Fibroblast of skin of back (primary cell): Measurements from ENCODE around the gene ANKH.

Experiments
- DNase-seq: peaks from one replicate; pipeline ENCODE4 v3.0.0-alpha.2; 2013

The ANKH gene

GRCh38 chr5:14757850-14758249 is 113.7 kb downstream of the ANKH start:
- DNase-seq = no peak

- DNase-seq = no peak
These were observed 115.1 kb downstream of the ANKH start for GRCh38 chr5:14756478-14756877.

DNA sequence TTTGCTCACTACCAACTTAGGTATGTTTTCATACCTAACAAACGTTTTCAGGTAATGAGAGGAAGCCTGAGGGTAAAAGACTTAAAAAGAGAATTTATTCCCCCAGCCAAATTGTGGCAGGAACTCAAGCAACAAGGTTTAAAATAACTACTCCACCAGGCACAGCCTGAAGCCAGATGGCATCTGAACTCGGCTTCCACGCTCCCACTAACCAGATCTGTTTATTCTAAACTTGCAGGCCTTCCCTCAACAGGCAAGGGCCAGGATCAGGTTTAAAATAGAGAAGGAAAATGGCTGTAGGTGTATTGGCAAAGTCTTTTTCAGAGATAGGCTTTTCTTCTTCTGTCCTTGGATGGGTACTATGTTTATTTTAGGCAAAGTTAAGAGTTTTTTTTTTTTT is 117.6 kb downstream of the ANKH start:
- DNase-seq = no peak

- no peak for DNase-seq
These were observed 118.3 kb downstream of the ANKH start for GRCh38 chr5:14753292-14753691.

- no peak for DNase-seq
These were observed 119.0 kb downstream of the ANKH start for GRCh38 chr5:14752497-14753071.

DNA sequence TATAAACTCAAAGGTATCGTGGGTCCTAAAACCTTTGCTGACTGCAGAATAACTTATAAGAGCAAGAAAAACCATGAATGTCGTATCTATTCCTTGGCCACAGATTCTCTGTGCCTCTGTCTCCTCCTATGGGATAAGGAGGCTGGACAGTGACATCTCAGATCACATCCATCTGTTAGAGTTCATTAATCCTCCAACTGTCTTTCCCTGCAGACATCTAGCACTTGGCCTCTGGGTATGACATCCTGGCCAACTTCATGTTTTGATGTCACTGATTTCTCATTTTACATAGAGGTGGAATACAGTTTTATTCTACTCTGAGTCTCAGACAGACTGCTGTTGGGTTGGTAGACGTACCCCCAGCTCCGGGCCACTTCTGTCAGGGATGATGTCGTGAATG is 120.9 kb downstream of the ANKH start:
- DNase-seq = no peak

GRCh38 chr5:14749579-14750101 is 121.9 kb downstream of the ANKH start:
- DNase-seq = no peak

DNA sequence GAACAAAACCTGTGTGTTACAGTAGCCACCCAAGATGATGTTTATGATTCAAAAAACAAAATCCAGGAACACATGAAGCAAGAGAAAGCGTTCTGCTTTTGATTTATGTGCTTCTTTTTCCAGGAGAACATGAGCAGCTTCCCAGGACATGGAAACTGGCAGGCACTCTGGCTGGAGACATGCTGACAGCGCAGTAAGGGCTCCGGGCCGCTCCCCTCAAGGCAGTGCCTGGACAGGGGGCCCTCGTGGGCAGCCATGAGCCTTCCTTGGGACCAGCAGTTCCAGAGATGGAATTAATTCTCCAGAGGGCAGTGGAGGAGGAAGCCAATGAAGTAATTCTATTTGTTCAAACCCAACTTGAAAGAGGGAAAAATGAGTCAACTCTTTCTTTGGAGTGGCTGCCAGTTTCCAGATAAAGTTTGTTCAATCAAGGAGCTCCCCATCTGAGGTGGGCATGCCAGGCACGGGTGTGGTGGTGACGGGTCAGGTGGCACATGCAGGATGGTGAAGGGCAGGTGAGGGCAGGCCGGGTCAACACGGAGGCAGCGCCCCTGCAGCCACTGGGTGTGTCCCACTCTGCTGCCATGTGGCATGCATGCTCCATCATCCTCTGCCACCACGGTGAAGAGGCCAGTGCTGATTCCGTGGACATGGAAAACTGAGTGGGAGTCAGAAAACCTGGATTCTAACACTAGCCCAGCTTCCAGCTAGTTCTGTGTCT is 123.2 kb downstream of the ANKH start:
- DNase-seq = no peak

DNA sequence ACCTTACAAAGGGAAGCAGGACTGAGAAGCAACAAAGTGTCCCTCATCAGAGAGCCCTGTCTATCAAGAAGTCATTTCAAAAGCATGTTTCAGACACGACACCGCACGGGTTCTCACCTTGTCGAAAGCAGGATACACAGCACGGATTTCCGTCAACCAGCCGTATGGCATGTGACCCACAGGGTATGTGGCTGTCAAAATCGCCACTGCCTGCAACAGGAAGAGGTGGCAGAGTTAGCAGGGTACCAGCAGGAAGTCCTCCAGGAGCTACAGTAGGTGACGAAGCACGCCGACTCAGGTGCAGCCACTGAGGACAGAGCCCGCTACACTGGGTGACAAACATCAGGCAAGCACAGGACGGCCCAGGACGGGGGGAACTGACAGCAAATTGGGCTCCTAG is 125.8 kb downstream of the ANKH start:
- DNase-seq = no peak

- no peak for DNase-seq
These were observed 126.4 kb downstream of the ANKH start for GRCh38 chr5:14745188-14745563.

DNA sequence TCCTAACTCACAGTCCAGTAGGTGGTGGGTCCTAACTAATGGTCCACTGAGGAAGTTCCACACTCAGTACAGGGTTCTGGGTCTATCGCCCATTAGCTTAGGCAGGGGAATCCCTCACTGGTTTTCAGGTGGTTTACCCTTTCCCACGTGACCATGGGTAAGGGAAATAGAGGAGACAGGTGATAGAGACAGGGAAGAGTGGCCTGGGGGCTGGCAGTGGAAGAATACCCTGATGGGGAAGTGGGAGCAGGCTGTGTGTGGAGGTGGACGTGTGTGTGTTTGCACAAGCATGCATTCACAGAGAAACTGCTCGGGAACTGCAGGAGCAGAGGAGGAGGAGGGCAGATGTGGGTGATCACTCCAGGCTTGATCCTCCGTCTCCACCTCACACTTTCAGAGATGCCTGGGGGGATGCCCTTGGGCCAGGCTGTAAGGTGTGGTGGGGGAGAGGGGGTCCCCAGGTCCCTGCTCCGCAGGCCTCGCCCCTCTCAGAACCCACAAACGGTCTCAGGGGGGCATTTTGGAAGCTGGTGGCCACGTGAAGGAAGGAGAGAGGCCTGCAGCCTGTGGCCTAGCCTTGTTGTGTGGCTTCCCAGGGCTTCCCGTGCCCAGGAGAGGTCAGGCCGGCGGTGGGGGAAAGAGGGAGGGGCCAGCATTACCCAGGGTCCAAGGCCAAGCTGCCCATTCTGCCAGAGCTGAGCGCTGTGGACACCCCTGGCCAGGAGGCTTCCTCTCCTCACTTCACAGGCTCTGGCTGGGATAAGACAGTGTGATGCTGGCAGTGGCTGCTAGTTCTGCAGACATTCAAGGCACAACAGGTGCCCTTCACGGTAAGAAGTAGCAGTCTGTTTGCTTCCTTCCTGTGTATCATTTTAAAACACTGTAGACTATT is 127.0 kb downstream of the ANKH start:
- no peak for DNase-seq

- peak; percentile 66 for DNase-seq
These were observed 127.8 kb downstream of the ANKH start for GRCh38 chr5:14743601-14744295.

GRCh38 chr5:14742498-14742897 is 129.1 kb downstream of the ANKH start:
- no peak for DNase-seq

DNA sequence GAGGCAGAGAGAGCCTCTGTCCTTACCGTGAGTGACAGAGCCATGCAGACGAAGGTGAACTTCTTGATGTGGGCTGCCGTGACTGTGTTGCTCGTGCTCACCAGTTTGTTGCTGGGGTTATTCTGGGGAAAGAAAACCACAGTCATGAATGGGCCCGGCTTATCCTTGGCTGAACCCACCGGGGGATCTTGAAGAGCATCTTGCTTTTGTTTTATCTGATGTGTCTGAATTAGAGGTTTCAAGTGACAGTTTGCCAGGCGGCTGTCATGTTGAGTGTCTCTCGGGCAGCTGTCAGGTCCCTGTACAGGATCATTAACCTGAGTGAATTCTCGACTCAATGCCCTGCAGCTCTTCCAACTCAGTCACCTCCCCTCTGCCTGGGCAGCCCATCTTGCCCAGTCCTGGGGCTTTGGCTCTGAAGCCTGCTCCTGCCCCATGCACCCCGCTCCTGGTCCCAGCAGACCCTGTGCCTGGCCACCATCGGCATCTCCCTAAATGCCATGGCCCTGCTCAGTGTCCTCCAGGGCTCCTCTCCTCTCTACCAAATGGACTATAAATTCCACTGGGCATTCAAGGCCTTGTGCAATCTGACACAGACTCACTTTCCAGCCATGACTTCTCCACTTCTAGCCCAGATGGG is 129.7 kb downstream of the ANKH start:
- DNase-seq = no peak

DNA sequence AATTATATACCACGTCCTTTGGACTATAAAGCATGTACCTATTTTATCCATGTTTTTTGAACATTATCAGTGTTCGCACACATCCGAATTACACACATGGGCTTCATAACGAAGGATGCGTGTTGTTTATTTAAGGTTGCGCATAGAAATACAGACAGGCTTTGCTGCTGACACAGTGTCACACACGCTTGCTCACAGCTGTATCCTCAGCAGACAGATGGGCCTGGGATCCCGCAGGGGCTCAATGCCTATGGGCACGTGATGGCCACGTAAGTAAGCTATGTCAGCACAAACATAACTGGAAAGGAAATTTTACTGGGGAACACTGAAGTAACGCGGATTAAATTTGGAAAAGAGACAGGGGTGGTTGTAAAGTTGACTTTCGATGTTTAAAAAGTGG is 130.4 kb downstream of the ANKH start:
- DNase-seq = no peak

DNA sequence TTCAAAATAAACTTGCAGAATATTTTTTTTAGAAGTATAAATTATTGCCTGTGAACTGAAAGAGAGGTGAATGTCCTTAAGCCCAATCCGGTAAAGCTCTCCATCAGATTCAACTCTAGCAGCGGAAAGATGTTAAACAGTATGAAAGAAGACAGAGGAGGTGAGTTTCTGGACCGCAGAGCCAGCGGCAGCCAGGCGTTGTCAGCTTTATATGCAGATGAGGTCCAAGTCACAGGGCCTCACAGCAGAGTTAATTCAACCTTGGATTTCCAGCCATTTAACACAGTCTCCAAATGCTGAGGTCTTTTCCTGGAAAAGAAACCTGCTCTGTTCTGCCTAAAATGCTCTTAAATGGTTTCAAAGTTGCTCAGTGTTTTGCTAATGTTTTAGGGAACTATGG is 131.6 kb downstream of the ANKH start:
- no peak for DNase-seq

DNA sequence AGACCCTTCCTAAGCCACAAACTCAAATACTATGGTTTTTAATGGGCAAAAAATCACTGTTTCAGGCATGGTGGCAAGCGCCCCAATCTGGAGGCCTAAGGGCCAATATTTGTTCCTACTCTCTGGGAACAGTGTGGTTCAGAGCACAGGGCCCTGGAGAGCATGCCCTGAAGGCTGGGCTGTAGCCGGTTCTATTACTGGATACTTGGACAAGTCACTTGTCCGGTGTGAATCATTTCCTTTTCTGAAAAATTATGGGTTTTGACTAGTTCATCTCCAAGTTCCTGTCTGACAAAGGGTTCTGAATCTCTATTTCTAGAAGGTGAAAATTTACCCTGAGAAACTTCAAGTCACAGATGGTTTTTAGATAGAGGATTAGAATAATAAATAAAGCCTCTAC is 132.0 kb downstream of the ANKH start:
- DNase-seq = peak; percentile 66

- DNase-seq = no peak
These were observed 133.5 kb downstream of the ANKH start for GRCh38 chr5:14738050-14738449.

- no peak for DNase-seq
These were observed 134.3 kb downstream of the ANKH start for GRCh38 chr5:14737291-14737690.

DNA sequence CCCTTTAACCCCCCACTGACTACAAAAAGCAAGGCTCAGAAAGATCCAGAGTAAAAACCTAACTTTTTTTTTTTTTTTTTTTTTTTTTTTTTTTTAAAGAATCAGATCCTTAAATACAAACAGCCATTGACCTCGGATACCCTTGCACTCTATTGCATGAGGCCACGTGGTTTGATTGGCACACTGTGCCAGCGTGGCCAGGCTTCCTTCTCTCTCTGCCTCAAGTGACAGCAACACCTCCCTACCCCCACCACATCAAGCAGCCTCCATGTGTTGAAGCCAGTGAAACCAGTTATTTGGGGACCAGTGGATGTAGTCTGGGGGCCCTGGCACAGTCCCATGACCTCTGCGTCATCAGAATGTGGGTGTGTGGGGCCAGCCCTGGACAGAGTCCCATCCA is 135.6 kb downstream of the ANKH start:
- no peak for DNase-seq

GRCh38 chr5:14734396-14734795 is 137.2 kb downstream of the ANKH start:
- no peak for DNase-seq

- DNase-seq = no peak
These were observed 137.9 kb downstream of the ANKH start for GRCh38 chr5:14733661-14734060.
